CD8-positive, alpha-beta memory T cell (primary cell): ENCODE results near the gene SH2D2A. TPM values are rescaled to one million over a fixed set of nuclear protein-coding genes. Genes with fewer than 3 reads are reported as not detected.

Experiments used
- CTCF ChIA-PET: fragments of 350-600 bp; sonication (Branson Sonifier 250); formaldehyde crosslinking; loops from one replicate; lab custom pipeline; 2021; ENCODE audit warnings: antibody characterized with exemption; lab: Charles Lee
- POLR2A ChIA-PET: fragments of 350-600 bp; sonication (Branson Sonifier 250); formaldehyde crosslinking; loops from one replicate; lab custom pipeline; 2021; ENCODE audit warnings: antibody characterized with exemption; lab: Charles Lee
- DNase-seq, 5 donors: peaks; one replicate each; pipeline versions ENCODE4 v3.0.0 to v3.0.0-alpha.2; 2020 to 2022; ENCODE audit warnings: mixed read lengths in 1 of 5
- H3K27ac ChIP-seq: one replicate; pipeline ENCODE4 v1.7.0; 2013; ENCODE audit warnings: low read depth, mild to moderate bottlenecking, low read length, moderate library complexity
- H3K27me3 ChIP-seq: 2 replicates; pipeline ENCODE4 v1.7.0; 2013; ENCODE audit warnings: low read length, mild to moderate bottlenecking; ENCODE audit not compliant: insufficient read depth, poor library complexity, severe bottlenecking
- H3K36me3 ChIP-seq: 2 replicates; pipeline ENCODE4 v1.7.0; 2013; ENCODE audit warnings: mild to moderate bottlenecking, low read length, moderate library complexity; ENCODE audit not compliant: insufficient read depth
- H3K4me1 ChIP-seq: 2 replicates; pipeline ENCODE4 v1.7.0; 2013; ENCODE audit warnings: mild to moderate bottlenecking, low read length, moderate library complexity; ENCODE audit not compliant: insufficient read depth
- H3K4me3 ChIP-seq: 2 replicates; pipeline ENCODE4 v1.7.0; 2013; ENCODE audit warnings: mild to moderate bottlenecking, low read length
- H3K9me3 ChIP-seq: 2 replicates; pipeline ENCODE4 v1.7.0; 2013; ENCODE audit warnings: mild to moderate bottlenecking, low read length
- H3K27ac Mint-ChIP-seq, 8 donors: one replicate each; pipeline ENCODE4 v1.8.0; 2020 to 2021; ENCODE audit warnings: mixed read lengths in 8 of 8, mild to moderate bottlenecking in 6 of 8, inconsistent platforms in 3 of 8, moderate library complexity in 3 of 8
- H3K27me3 Mint-ChIP-seq, 2 donors: one replicate each; pipeline ENCODE4 v1.8.0; 2020 to 2021; ENCODE audit warnings: mixed read lengths in 2 of 2, mild to moderate bottlenecking in 1 of 2, moderate library complexity in 1 of 2
- H3K36me3 Mint-ChIP-seq, 3 donors: one replicate each; pipeline ENCODE4 v1.8.0; 2020 to 2021; ENCODE audit warnings: mixed read lengths in 3 of 3, inconsistent platforms in 1 of 3, mild to moderate bottlenecking in 1 of 3
- H3K4me1 Mint-ChIP-seq, 3 donors: one replicate each; pipeline ENCODE4 v1.8.0; 2020 to 2021; ENCODE audit warnings: mixed read lengths in 3 of 3, inconsistent platforms in 1 of 3, mild to moderate bottlenecking in 1 of 3
- H3K4me3 Mint-ChIP-seq, 7 donors: one replicate each; pipeline ENCODE4 v1.8.0; 2020 to 2021; ENCODE audit warnings: mixed read lengths in 7 of 7, mild to moderate bottlenecking in 6 of 7, moderate library complexity in 4 of 7, inconsistent platforms in 2 of 7
- H3K9me3 Mint-ChIP-seq, 5 donors: one replicate each; pipeline ENCODE4 v1.8.0; 2020 to 2022; ENCODE audit warnings: mixed read lengths in 5 of 5, mild to moderate bottlenecking in 3 of 5, moderate library complexity in 2 of 5, inconsistent platforms in 1 of 5
- polyA plus RNA-seq: library from polyadenylated mRNA; unstranded; fragments of 300-500 nt; fragmentation: Illumina TruSeq; gene quantifications from one replicate; pipeline ENCODE4 v1.2.3, GENCODE V29; 2021
- total RNA-seq, 2 experiments: library from RNA; stranded (reverse); gene quantifications; one replicate each; pipeline ENCODE4 v1.2.3, GENCODE V29; 2021

SH2D2A gene
- total and polyA plus RNA-seq, 3 experiments from 2014 or later: 62.1 to 170 (median 163) TPM

DNA sequence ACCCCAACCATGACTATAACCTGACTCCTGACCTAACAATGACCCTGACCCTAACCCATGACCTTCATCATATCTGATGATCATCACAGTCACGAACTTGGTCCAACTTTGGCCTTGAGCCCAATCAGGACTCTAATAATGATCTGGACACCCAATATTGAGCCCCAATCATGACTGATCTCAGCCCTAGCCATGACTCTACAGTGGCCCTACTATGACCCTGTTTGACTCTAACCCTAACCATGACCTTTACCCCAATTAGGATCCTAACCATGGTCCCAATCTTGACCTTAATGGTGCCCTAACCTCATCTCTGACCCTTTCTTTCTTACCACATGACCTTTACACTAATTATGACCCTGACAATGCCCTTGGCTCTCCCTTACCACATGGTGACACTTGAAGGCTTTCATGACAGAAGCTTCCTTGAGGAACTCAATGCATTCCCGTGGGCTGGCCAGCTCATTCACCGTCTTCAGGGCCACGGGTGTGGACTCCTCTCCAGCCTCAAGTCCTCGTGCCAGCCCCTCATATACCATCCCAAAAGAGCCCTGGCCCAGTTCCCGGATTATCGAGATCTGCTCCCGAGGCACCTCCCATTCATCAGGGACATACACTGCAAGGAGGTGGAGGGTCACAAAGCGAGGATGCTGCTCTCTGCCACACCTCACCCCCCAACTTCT, 26.1 kb upstream of the SH2D2A start:
- no peak overlapping the region for H3K4me3 Mint-ChIP-seq
- peaks cover 11 to 28% (median 13%) of the 10 kb centered on the region in 3 donors for H3K4me1 Mint-ChIP-seq
- H3K4me3 ChIP-seq: no peak overlapping the region
- no peak overlapping the region for H3K27ac Mint-ChIP-seq
- no peaks in the 10 kb centered on the region for H3K9me3 ChIP-seq
- H3K27me3 ChIP-seq: peaks cover 23% of the 10 kb centered on the region
- peaks cover 38 to 71% of the 10 kb centered on the region in 2 donors for H3K27me3 Mint-ChIP-seq
- CTCF ChIA-PET: interaction anchor here (1.6 kb wide), 1 partner anchor 18 kb away, joined by 8 read pairs; the partner anchor contains the start of gene NTRK1
- peak in 1 of 5 donors; percentile 29 for DNase-seq
- no peaks in the 10 kb centered on the region for H3K9me3 Mint-ChIP-seq
- no peaks in the 10 kb centered on the region for H3K36me3 ChIP-seq
- H3K27ac ChIP-seq: no peak overlapping the region
- H3K4me1 ChIP-seq: peaks cover 10% of the 10 kb centered on the region
- peaks cover 0 to 6% (median 2%) of the 10 kb centered on the region in 3 donors for H3K36me3 Mint-ChIP-seq
- POLR2A ChIA-PET: no interaction called here

DNA sequence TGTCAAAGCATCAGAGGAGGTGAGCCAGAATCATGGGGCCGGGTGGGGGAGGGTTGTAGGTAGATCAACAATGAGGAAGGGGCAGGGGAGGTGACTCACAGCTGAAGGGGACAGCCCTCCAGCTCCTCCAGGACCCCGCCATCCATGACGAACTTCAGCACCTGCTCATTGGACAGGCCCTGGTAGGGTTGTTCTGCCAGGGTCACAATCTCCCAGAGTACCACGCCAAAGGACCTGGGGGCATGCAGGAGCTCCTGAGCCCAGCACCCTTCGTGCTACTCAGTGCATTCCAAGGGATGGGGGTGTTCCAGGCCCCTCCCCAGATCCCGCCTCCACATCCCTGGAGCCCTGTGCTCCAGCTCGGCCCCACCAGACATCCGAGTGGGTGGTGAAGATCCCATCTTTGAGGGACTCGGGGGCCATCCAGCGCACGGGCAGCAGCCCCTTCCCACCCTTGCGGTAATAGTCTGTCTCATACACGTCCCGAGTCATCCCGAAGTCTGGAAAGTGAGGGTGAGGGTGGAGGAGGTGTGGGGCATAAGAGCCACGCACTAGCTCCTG, 24.7 kb upstream of the SH2D2A start:
- peak in 1 of 5 donors; percentile 27 for DNase-seq
- Mint-ChIP-seq H3K27me3 (peaks cover 38 to 76% of the 10 kb centered on the region in 2 donors), H3K4me1 (peaks cover 11 to 23% (median 12%) of the 10 kb centered on the region in 3 donors), H3K9me3 (no peaks in the 10 kb centered on the region), H3K36me3 (peaks cover 0 to 6% (median 2%) of the 10 kb centered on the region in 3 donors), H3K27ac (no peak overlapping the region), H3K4me3 (no peak overlapping the region)
- ChIA-PET CTCF (interaction anchor here (1.0 to 1.9 kb wide), 4 partner anchors 18 to 49 kb away, joined by 3 to 11 read pairs (median 4); partner anchors contain the start of genes INSRR and NTRK1), POLR2A (interaction anchor here (0.6 kb wide), 1 partner anchor 34 kb away, joined by 3 read pairs; no protein-coding TSS in a partner anchor)
- no peaks in the 10 kb centered on the region for H3K9me3 ChIP-seq
- H3K4me1 ChIP-seq: peaks cover 10% of the 10 kb centered on the region
- H3K27ac ChIP-seq: no peak overlapping the region
- H3K4me3 ChIP-seq: no peak overlapping the region
- peaks cover 23% of the 10 kb centered on the region for H3K27me3 ChIP-seq
- H3K36me3 ChIP-seq: no peaks in the 10 kb centered on the region

DNA sequence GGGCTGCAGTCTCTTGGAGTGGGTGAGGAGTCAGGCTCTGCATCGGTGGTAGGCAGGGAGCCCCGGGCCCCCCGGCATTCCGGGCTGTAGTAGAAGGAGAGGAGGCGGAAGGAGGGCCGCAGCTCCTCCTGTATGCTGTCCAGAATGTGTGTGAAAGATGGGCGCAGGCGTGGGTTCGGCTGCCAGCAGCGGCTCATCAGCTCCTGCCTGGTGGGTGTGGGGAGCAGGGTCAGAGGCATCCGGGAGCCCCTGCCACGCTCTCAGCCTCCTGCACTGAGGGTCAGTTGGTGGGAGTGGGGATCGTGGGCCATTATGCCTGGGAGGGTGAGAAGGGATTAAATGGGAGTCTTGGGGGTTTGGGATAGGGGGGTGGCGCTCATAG, 24.2 kb upstream of the SH2D2A start:
- peaks cover 23% of the 10 kb centered on the region for H3K27me3 ChIP-seq
- no peaks in the 10 kb centered on the region for H3K36me3 ChIP-seq
- no peak overlapping the region for H3K27ac ChIP-seq
- Mint-ChIP-seq H3K4me3 (no peak overlapping the region), H3K27me3 (peaks cover 38 to 76% of the 10 kb centered on the region in 2 donors), H3K4me1 (peaks cover 14 to 28% (median 16%) of the 10 kb centered on the region in 3 donors), H3K9me3 (no peaks in the 10 kb centered on the region), H3K27ac (no peak overlapping the region), H3K36me3 (peaks cover 0 to 6% (median 2%) of the 10 kb centered on the region in 3 donors)
- ChIA-PET POLR2A (interaction anchor here (0.6 kb wide), 1 partner anchor 34 kb away, joined by 3 read pairs; no protein-coding TSS in a partner anchor), CTCF (interaction anchor here (1.0 to 1.9 kb wide), 5 partner anchors 10 to 49 kb away, joined by 3 to 11 read pairs (median 3); partner anchors contain the start of genes INSRR and NTRK1)
- H3K4me3 ChIP-seq: no peak overlapping the region
- peaks cover 10% of the 10 kb centered on the region for H3K4me1 ChIP-seq
- no peak for DNase-seq
- no peaks in the 10 kb centered on the region for H3K9me3 ChIP-seq

DNA sequence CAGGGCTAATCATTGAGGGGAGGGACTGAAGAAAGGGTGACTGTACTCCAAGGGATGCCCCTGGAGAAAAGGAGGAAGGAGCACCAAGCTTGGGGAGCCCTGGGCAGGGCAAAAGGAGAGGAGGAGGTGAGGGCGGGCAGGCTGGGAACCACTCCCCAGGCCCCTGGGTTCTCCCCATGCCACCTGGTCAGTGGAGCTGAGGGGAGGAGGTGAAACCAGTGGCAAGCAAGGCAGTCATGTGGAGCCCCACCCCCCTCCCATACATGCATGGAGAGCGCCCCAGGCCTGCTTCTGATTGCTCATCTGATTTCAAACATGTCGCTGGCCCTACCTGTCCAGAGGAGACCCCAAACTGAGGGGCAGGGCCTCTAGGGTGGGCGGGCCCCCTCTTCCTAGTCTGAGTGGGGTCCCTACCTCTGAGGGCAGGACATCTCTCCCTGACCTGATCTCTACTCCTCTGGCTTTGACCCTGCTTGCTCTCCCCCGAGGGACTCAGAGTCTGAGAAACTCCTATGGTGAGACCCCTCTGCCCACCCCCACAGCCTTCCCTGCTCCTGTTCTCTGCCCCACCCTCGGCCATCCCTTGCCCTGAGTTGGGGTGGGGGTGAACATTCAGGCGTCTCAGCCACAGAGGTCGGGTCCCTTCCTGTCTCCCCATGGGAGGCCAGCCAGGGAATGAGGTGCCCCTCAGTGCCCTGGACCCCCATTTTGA, 23.7 kb upstream of the SH2D2A start:
- H3K27ac Mint-ChIP-seq: peak overlapping the region in 1 of 8 donors; percentile 57
- Histone ChIP-seq H3K4me1 (peaks cover 10% of the 10 kb centered on the region), H3K4me3 (no peak overlapping the region), H3K9me3 (no peaks in the 10 kb centered on the region), H3K36me3 (no peaks in the 10 kb centered on the region), H3K27me3 (peaks cover 23% of the 10 kb centered on the region), H3K27ac (no peak overlapping the region)
- DNase-seq: peak in 1 of 5 donors; percentile 43
- no peak overlapping the region for H3K4me3 Mint-ChIP-seq
- CTCF ChIA-PET: interaction anchor here (1.2 to 2.8 kb wide), 4 partner anchors 9 to 50 kb away, joined by 3 to 30 read pairs (median 7); partner anchors contain the start of gene INSRR
- peaks cover 13 to 29% (median 17%) of the 10 kb centered on the region in 3 donors for H3K4me1 Mint-ChIP-seq
- H3K27me3 Mint-ChIP-seq: peaks cover 38 to 78% of the 10 kb centered on the region in 2 donors
- H3K36me3 Mint-ChIP-seq: peaks cover 0 to 6% (median 2%) of the 10 kb centered on the region in 3 donors
- H3K9me3 Mint-ChIP-seq: no peaks in the 10 kb centered on the region
- POLR2A ChIA-PET: interaction anchor here (0.5 kb wide), 1 partner anchor 303 kb away, joined by 4 read pairs; no protein-coding TSS in a partner anchor

DNA sequence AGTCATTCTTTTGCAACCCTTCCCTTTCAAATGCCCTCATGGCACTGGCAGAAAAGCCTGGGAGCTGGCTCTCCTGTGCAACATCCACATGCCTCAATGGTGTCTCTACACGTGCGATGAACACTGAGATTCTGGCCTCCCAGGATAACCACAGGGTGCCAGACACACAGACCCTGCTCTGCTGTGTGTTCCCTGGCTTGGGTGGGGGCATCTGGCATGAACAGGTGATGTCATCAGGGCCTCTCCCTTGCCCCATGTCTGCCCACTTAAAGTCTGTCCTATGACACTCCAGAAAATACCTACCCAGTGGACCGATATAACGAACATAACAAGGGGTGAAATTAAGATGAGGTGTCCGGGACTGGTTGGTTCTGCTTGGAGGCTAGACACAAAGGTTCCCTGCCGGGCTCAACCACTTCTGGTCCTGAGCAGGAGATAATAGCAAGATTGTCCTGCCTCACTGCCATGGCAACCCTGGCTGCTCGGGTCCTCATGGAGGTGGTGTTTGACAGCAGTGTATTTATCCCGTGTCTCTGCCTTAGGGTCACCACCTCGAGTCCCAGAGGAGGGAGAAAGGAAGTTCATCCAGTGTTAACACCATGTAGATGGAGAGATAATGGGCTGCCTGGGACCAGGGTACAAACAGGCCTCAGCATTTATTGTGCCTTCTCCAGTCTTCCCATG, 22.9 kb upstream of the SH2D2A start:
- Mint-ChIP-seq H3K27me3 (peaks cover 33 to 76% of the 10 kb centered on the region in 2 donors), H3K9me3 (no peaks in the 10 kb centered on the region), H3K4me3 (no peak overlapping the region), H3K4me1 (peaks cover 11 to 22% (median 17%) of the 10 kb centered on the region in 3 donors), H3K27ac (no peak overlapping the region), H3K36me3 (peaks cover 0 to 6% (median 2%) of the 10 kb centered on the region in 3 donors)
- Histone ChIP-seq H3K27ac (no peak overlapping the region), H3K4me3 (no peak overlapping the region), H3K4me1 (peaks cover 3% of the 10 kb centered on the region), H3K27me3 (peaks cover 17% of the 10 kb centered on the region), H3K36me3 (no peaks in the 10 kb centered on the region), H3K9me3 (no peaks in the 10 kb centered on the region)
- DNase-seq: peak in 1 of 5 donors; percentile 19
- POLR2A ChIA-PET: interaction anchor here (0.8 kb wide), 1 partner anchor 10 kb away, joined by 3 read pairs; no protein-coding TSS in a partner anchor
- CTCF ChIA-PET: interaction anchor here (0.9 to 6.2 kb wide), 21 partner anchors 8 to 178 kb away, joined by 3 to 109 read pairs (median 4); partner anchors contain the start of genes INSRR, NTRK1 and SH2D2A

DNA sequence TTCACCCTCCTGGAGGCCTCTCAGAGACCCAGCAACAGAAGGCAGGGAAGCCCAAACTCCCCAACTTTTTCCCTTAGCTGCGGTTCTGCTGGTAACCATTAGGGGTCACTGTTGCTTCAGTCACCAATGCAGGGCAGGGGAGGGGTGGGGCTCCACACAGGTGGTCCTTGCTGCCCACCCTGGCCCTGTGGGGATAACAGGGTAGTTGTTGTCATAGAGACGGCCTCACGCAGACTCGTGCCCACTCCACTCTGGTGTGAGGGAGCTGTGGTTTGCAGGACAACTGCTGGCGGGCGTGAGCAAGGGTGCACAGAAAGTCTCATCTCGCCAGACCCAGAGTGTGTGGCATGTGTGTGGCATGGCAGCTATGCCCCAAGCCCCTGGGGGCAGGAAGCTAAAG, 22.3 kb upstream of the SH2D2A start:
- ChIA-PET POLR2A (interaction anchor here (0.8 kb wide), 2 partner anchors 10 to 21 kb away, joined by 3 read pairs; no protein-coding TSS in a partner anchor), CTCF (interaction anchor here (0.8 to 6.2 kb wide), 26 partner anchors 9 to 178 kb away, joined by 3 to 109 read pairs (median 4); partner anchors contain the start of genes INSRR, NTRK1 and SH2D2A)
- DNase-seq: peak; percentile 29 to 63 (median 45)
- Histone ChIP-seq H3K27me3 (peaks cover 11% of the 10 kb centered on the region), H3K4me3 (no peak overlapping the region), H3K4me1 (no peaks in the 10 kb centered on the region), H3K27ac (no peak overlapping the region), H3K36me3 (no peaks in the 10 kb centered on the region), H3K9me3 (no peaks in the 10 kb centered on the region)
- no peaks in the 10 kb centered on the region for H3K9me3 Mint-ChIP-seq
- peaks cover 32 to 76% of the 10 kb centered on the region in 2 donors for H3K27me3 Mint-ChIP-seq
- H3K27ac Mint-ChIP-seq: peak overlapping the region in 4 of 8 donors; percentile 22 to 84 (median 70)
- peaks cover 0 to 6% (median 2%) of the 10 kb centered on the region in 3 donors for H3K36me3 Mint-ChIP-seq
- no peak overlapping the region for H3K4me3 Mint-ChIP-seq
- H3K4me1 Mint-ChIP-seq: peaks cover 10 to 17% (median 17%) of the 10 kb centered on the region in 3 donors

DNA sequence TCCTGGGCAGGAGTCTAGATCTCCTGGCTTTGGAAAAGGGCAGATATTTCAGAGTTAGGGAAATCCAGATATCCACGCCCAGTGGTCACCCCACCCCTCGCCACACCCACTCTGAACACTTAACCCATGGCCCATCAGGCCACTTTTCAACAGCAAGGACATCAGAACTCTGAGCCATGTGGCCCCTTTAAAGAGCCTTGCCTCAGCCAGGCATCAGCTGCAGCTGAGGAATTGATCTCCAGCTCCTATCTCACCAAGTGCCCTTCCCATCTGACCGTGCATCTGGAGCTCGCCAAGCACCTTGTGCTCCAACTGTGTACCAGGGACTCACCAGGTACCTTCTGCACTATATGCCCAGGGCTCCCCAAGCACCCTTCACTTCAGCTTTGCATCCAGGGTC, 20.2 kb upstream of the SH2D2A start:
- CTCF ChIA-PET: interaction anchor here (1.3 to 6.2 kb wide), 7 partner anchors 8 to 54 kb away, joined by 3 to 109 read pairs (median 17); partner anchors contain the start of genes INSRR, NTRK1 and SH2D2A
- H3K27ac ChIP-seq: no peak overlapping the region
- H3K4me1 Mint-ChIP-seq: peaks cover 9 to 17% (median 14%) of the 10 kb centered on the region in 3 donors
- no peaks in the 10 kb centered on the region for H3K9me3 Mint-ChIP-seq
- H3K4me3 ChIP-seq: no peak overlapping the region
- H3K27ac Mint-ChIP-seq: peak overlapping the region in 4 of 8 donors; percentile 24 to 92 (median 60)
- no peaks in the 10 kb centered on the region for H3K9me3 ChIP-seq
- H3K27me3 Mint-ChIP-seq: peaks cover 21 to 69% of the 10 kb centered on the region in 2 donors
- no peak overlapping the region for H3K4me3 Mint-ChIP-seq
- H3K36me3 Mint-ChIP-seq: no peaks in the 10 kb centered on the region
- H3K27me3 ChIP-seq: no peaks in the 10 kb centered on the region
- H3K4me1 ChIP-seq: no peaks in the 10 kb centered on the region
- peak in 1 of 5 donors; percentile 17 for DNase-seq
- POLR2A ChIA-PET: interaction anchor here (0.5 kb wide), 1 partner anchor 102 kb away, joined by 3 read pairs; no protein-coding TSS in a partner anchor
- H3K36me3 ChIP-seq: no peaks in the 10 kb centered on the region
